Cerebellar nuclear complex (tissue), 1 donor: Measurements from ENCODE around the gene XPO6.

Experiments used
- DNase-seq, 2 experiments: peaks; one replicate each; lab custom pipeline; 2025; lab: John Stamatoyannopoulos, UW

The XPO6 gene

DNA sequence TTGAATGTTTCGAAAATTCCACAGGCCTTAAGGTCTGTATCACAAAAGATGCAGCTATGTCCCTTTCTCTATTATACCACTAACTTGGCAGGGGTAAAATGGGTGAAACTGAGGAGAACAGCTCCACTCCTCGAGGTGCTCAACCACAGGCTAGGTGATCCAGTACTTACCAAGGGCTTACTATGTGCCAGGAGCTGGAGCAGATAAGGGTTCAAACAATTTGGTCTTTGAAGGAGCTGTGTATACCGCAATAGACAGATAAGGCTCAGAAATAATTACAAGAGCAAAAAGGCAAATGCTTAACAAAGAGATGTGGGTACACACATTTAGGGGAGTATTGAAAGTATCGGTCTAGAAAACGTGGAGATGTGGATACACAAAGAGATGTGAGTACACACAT is 1.5 kb downstream of the XPO6 start:
- DNase-seq = no peak

DNA sequence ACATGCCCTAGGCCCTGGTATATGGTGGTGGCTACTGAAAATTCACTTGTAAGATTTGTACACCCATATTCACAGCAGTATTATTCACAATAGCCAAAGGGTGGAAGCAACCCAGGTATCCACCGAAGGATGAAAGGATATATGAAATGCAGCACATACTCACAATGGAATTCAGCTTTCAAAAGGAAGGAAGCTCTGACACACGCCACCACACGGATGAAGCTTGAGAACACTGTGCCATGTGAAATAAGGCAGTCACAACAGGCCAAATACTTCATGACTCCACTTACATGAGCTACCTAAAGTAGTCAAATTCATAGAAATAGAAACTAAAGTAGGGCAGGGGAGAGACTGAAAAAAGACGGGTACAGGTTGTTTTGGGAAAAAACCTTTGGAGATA is 2.9 kb downstream of the XPO6 start:
- DNase-seq = no peak

DNA sequence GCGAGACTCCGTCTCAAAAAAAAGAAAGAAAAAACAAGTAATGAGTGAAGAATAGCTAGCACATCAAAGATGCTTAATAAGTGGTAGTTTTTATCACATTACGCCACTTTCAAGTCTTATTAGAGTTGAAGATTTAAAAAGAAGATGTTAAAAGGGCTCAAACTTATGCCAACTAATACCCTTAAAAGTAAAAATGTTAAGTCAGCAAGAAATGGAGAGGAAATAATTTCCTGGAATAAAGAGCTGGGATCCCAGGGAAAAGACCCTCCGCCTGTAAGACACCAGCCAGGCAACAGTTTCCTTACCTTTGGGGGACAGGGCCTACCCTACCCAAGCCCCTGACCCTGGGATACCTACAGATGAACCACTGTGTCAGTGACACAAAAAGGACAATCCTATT is 3.6 kb downstream of the XPO6 start:
- DNase-seq = no peak

DNA sequence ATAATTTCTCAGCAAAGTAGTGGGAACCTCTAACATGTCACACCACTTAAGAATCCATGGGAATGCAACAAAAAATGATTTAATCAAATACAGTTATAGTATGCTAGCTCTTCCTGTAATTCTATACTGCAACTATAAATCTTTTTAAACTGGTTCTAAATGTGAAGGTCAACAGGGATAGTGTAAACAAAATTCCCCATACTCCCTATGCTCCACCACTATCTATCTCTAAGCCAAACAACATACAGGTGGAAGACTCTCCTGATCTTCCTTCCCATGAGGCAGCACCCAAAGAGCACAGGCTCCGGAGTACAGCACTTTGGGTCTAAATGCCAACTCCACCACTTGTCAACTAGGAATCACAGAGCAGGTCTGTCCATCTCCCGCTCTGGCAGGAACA is 4.4 kb downstream of the XPO6 start:
- no peak for DNase-seq

DNA sequence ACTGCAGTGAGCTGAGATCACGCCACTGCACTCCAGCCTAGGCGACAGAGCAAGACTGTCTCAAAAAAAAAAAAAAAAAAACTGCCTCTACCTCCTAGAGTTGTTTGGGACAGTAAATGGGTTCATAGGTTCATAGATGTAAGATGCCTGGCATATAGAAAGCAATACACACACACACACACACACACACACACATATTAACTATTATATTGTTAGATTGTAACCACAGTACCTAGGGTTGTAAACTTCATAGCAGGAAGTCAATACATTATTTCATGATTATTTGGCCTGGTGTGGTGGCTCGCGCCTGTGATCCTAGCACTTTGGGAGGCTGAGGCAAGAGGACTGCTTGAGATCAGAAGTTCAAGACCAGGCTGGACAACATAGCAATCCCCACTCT is 5.8 kb downstream of the XPO6 start:
- no peak for DNase-seq

DNA sequence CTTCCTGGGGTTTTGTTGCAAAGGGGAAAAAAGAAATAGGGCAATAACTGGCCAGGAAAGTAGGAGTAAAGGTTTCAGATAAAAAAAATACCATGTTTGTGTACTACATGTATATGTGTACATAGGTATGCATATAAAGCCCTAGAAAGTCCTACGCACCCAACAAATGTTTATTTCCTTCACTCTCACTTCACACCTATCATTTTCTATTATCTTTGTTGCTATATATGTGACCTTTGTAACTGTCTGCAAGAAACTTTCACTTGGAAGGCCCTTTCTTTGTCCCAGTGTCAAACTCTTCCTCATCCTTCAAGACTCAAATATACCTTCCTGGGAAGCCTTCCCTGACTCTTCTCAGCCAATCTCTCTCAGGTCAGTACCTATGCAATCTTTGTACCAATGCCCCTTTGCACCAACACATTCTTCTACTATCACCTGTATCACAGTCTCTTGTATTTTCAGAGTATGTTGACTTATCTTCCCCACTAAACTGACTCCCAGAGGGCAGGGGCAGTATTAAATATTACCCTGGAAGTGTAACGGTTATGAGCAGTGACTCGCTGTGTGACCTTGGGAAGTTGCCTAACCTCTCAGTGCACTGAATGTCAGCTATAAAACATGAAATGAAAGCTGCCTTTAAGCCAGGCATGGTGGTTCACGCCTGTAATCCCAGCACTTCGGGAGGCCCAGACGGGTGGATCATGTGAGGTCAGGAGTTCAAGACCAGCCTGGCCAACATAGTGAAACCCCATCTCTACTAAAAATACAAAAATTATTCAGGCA is 6.5 kb downstream of the XPO6 start:
- DNase-seq = no peak

DNA sequence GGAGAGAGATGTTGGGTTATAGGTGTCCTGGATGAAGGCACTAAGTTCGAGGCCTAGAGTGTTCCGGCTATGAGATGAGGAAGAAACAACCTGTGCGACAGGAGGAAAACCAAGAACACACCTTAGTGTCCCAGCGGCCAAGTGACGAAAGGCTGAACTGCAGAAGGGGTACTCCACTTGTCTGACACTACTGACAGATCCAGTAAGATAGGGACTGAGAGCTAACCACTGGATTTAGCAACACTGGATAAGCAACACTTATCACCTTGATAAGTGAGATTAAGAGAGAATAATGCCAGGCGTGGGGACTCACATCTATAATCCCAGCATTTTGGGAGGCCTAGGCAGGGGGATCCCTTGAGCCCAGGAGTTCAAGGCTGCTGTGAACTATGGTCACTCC is 7.1 kb downstream of the XPO6 start:
- DNase-seq = no peak

DNA sequence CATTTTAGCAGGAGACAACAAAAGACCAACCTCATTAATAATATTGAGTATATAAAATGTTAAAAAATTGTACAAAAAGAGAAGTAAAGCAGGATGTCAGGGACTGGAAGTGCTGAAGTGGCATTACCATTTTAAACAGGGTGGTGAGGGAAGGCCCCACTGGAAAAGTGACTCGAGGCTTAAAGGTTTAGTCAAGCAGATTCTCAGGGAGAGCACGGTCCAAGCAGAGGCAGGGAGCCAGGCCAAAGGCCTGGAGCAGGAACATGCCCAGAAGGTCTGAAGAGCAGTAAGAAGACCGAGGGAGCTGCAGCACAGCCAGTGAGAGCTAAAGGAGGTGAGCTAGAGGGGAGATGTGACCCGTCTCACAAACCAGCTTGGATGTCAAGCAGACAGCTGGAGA is 7.6 kb downstream of the XPO6 start:
- no peak for DNase-seq

DNA sequence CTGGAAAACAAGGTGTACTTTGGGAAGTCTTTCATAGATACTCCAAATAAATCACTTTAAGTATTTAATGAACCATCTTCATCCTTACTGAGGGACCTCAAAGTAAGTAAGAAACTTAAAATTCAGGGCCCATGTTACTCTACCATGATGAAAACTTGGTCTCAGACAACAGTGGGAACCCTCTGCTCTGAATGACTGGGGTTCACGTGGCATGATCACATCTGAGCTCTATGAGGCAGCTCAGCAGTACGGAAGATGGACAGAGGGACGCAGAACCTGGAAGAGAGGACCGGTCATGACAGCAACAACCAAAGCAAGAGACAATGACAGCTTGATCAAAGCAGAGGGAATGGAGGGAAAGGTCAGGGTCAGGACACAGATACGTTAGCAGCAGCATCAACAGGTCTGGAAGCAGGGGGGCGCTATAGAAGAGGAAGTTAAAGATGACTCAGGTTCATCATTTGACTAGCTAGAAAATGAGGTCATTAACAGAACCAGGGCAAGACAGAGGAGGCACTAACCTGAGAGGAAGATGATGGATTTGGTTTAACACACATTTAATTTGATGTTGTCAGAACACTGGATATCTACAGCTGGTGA is 9.5 kb downstream of the XPO6 start:
- no peak for DNase-seq

DNA sequence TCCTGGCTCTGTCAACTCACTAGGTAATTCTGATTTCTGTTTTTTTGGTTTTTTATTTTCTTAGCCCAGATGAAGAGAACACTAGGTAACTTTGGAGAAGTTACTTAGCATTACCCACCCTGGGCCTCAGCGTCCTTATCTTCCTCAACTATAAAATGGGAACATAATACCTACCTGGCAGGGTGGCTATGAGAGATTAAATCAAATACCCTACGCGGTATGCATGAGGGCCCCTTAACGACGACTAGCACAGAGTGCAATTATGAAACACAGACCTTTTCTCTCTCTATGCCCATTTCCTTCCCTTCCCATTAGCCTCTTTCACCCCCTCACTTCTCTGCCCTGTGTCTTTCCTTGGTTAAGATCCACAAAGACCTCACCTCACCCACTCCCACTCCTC is 11.1 kb downstream of the XPO6 start:
- DNase-seq = no peak

DNA sequence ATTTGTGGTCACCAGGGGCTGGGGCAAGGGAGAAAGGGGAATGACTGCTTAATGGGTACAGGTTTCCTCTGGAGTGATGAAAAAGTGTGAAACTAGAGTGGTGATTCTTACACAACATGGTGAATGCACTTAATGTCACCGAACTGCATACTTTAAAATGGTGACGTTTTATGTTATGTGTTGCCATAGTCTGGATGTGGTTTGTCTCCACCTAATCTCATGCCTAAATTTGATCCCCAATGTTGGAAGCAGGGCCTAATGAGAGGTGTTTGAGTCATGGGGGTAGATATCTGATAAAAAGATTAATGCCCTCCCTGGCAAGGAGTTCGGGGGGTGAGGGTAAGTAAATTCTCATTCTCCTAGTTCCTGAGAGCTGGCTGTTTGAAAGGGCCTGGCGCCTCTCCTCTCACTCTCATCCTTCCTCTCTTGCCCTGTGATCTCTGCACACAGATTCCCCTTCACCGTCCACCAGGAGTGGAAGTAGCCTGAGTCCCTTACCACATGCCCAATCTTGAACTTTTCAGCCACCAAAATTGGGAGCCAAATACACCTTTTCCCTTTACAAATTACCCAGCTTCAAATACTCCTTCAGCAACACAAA is 15.3 kb downstream of the XPO6 start:
- DNase-seq = no peak

DNA sequence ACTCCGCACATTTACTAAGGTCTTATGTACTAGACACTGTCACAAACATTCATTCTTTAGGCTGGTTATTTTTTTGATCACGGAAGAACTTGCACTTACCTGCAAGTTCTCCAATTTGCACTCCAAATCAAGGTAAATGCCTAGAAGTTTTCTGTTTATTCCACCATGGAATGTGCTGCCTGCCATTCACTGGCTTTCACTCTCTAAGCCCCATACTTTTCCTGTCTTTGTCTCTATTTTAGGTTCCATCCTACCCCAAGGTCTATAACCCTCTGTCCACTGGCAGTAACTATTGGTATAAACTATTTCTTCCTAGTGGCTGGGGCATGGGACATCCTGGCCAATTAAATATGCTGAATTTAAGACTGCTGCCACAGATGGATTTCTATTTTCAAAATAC is 15.9 kb downstream of the XPO6 start:
- DNase-seq = no peak

DNA sequence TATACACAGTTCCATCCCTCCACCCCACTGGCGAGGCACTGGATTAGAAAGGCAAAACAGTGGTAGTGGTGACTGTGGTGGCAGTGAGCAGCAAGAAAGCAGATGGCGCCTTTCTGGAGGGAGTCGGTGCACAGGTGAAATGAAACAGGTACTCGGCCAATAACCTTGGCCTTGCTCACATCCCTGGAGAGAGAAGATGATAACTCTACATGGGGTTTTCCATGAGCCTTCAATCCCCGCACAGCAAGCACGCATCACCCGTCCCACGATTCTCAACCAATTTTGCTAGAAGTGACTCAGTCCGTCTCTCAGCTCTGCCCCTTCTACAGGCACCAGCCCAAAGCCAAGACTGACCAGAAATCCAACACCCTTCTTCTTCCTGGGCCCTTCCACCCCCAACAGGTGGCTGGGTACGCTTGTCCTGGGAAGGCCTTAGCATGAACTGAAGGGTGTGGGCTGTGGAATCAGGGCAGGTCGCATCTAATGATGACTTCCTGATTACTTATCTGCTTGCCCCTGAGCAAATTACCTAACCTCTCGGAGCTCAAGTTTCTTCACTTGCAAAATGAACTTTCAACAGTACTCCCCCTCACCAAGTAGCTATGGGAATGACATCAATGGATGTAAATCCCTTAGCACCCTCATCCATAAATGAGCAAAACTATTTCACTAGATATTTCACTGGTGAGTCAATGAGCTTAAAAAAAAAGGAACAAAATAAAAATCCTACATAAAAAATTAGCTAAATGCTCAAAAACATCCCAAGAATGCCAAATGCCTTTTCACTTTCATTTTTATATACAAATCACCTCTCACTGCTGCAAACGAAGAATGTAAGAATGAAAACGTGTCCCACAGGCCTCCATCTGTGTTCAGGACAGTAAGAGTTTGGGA is 18.0 kb downstream of the XPO6 start:
- DNase-seq = no peak

DNA sequence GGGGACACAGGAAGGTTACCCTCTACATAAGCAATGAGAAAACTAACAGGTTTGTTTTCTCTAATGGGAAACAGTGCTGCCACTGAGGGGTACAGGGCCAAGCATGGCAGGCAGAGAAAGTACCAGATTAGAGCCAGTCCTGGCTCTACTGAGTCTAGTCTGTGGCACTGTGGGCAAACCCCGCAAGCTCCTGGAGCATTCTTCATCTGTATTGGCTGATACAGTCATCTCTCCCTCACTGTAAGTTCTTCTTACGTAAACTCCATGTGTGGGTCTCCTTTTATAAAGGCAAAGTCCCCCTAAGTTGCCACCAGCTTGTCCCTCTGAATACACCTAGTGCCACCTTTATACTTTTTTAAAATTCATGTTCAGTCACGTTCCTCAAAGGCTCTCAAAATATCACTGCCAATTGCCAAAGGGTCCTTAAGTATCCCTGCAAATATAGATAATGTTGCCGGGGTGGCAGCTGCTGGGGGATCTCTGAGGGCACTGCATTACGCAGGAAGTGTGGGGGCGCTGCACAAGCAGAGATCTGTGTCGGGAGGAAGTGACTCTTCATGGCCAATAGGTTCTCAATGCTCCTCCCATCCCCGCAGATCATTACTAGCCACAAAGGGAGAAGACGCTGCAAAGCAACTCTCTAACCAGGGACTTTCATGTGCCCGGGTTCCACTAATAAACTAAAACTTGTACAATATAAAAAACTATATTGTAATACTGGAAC is 18.8 kb downstream of the XPO6 start:
- no peak for DNase-seq

DNA sequence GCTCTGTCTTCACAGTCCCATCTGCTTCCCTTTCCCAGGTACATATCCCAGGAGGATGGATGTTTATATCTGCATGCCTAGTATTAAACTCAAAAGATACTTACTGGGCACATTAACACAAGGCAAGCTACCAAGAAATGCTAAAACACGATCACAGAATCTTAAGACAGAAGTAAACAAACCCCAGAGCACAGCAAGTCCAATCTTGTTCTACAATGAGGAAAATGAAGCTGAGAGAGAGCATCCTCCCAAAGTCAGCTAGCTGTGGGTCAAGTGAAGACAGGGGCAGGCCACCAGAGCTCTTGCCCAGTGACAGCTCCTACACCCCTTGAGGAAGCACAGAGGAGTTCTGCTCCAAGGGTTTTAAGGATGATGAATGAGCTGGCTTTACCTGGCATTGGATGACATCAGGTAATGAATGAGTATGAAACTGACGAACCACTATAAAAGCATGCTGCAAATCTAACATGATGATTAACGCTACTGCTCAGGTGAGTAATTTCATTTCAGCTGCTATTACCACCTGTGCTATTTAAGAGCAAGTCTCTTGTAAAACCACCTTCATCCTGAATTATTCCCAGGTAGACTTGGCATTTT is 20.3 kb downstream of the XPO6 start:
- no peak for DNase-seq

DNA sequence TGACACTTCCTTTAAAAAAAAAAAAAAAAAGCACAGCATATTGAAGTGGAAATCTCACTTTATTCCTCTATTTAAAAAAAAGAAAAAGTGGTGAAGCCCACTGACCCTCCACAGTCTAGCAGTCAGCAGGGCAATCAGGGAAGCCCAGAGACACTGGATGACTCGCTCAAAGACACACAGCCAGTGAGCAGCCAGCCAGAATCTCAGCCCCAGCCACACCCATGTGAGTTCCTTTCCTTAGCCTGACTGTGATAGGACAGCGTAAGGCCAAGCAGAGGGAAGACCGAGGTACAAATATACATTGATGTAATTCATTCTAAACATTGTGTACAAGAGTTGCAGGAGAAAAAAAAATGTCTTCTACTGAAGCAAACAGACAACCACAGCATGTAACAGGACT is 22.5 kb downstream of the XPO6 start:
- DNase-seq = no peak

DNA sequence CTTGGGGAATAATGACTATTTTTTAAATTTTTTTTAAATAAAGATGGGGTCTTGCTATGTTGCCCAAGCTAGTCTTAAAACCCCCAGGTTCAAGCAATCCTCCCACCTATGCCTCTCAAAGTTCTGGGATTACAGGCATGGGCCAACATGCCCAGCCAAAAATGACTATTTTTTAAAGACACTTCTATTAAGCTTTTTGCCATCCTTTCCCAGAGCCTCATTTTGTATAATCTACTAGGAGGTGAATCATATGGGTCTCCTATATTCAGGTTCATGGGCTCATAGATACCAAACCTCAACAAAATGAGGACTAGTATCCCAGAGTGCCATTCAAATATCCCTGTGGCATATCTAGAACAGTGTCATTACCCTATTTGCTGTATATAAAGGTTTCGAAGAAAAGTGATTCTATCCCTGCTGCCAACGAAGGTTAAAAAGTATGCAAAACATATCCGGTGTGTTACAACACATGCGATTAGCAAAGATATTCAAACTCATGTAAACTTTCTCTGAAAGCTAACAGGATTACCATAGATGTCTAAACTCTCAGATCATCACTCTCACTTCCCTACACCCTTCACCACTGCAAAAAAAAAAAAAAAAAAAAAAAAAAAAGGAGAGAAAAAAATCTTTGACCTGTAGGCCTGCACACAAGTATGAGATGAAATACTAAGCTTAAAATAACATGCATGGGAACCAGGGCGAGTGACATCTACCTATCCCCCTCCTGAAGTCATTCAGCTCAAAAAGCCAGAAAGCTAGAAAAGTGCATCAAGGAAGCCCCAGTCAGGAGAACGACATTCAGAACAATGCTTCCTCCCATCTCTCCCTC is 23.5 kb downstream of the XPO6 start:
- no peak for DNase-seq

DNA sequence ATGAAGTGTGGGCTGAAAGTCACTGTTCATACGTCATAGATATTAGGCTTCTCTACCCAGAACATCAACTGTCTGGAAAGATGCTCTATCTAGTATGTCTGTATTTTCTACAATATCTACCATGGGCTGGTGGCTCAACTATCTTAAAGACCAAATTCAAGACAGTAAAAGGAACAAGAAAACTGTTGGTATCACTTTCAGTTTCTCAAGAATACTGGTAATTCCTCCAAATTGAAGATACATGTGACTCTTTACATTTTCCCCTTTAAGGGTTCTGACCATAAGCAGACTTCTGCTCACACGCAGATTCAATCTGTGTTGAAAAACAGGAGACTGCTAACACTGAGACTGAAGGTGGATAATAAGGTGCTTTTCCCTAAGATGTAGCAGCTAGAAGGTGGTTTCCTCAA is 24.2 kb downstream of the XPO6 start:
- no peak for DNase-seq

DNA sequence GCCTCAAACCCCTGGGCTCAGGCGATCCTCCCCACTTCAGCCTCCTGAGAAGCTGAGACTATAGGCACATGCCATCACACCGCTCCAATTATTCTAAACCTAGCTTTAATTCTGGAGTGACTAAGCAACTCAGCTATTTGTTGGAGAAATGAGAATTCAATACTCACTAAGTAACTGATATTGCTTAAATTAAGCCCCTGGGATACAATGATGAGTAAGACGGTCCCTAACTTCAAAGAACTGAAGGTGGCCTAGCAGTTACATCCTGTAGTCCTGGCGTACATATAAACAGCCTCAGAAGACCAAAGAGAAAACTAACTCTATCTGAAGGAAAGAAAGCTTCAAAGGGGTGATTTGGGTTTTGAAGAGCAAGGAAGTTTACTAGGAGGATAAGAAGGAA is 25.0 kb downstream of the XPO6 start:
- no peak for DNase-seq

DNA sequence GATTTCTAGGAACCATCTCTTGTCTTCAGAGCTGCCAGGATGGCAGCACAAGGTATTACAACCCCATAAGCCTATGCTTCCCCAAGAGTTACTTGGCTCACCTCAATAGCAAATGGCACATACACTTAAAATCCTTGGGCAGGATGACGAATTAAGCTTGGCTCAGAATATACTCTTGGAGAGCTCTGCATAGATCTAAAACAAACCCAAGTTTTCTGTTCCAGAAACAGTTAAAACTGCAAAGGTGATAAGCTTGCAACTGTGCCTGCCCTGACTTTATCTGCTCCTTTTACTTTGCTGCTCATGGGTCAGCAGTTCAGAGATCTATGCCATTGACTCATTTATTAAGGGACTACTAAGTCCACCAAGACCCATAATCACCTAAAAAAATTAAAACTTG is 26.1 kb downstream of the XPO6 start:
- no peak for DNase-seq

DNA sequence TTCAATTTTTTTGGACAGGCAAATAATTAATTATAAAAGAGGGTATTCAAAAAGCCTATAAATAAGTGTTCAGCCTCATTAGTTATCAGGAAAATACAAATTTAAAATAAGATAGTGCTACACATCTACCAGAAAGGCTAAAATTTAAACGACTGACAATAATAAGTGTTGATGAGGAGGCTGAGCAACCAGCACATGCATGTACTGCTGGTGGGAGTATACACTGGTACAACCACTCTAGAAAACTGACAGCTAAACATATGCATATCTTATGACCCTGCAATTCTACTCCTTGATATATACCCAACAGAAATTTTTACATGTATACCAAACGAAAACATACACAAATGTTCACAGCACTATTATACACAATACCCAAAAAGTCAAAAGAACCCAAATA is 27.1 kb downstream of the XPO6 start:
- no peak for DNase-seq
